Neuronal stem cell (in vitro differentiated cells): ENCODE measurements around the gene HIGD1C.
"Not testable (repeated sequence)": the region's sequence is repeated elsewhere in the genome, so short reads cannot be mapped to it uniquely, and the experiment has no call there.

ENCODE experiments used
- DNase-seq: peaks from one replicate; pipeline ENCODE4 v3.0.0-alpha.2; 2013; ENCODE audit warnings: low spot score
- H2AFZ ChIP-seq: one replicate; pipeline ENCODE4 v1.6.1; 2013; ENCODE audit warnings: mild to moderate bottlenecking, low read length, inconsistent platforms
- H2AK5ac ChIP-seq: 2 replicates; pipeline ENCODE4 v1.6.1; 2013; ENCODE audit warnings: low read depth, mild to moderate bottlenecking, inconsistent platforms, low read length, moderate library complexity, mixed read lengths
- H2BK120ac ChIP-seq: 2 replicates; pipeline ENCODE4 v1.6.1; 2013; ENCODE audit warnings: low read depth, mild to moderate bottlenecking, inconsistent platforms, low read length, moderate library complexity, mixed read lengths
- H2BK12ac ChIP-seq: one replicate; pipeline ENCODE4 v1.6.1; 2013; ENCODE audit warnings: low read length, inconsistent platforms
- H2BK15ac ChIP-seq: 2 replicates; pipeline ENCODE4 v1.6.1; 2013; ENCODE audit warnings: mild to moderate bottlenecking, low read length, inconsistent platforms, mixed read lengths
- H2BK5ac ChIP-seq: one replicate; pipeline ENCODE4 v1.6.1; 2013; ENCODE audit warnings: inconsistent platforms, mild to moderate bottlenecking, low read length, moderate library complexity
- H3K14ac ChIP-seq: one replicate; pipeline ENCODE4 v1.6.1; 2013; ENCODE audit warnings: low read length, inconsistent platforms
- H3K18ac ChIP-seq: 2 replicates; pipeline ENCODE4 v1.6.1; 2013; ENCODE audit warnings: low read length, inconsistent platforms
- H3K23ac ChIP-seq: 2 replicates; pipeline ENCODE4 v1.6.1; 2013; ENCODE audit warnings: low read depth, mild to moderate bottlenecking, mixed read lengths, low read length, inconsistent platforms; ENCODE audit not compliant: poor library complexity
- H3K27ac ChIP-seq: replicated peaks from 3 replicates; pipeline ENCODE4 v1.5.1; 2013; ENCODE audit warnings: low read length, inconsistent platforms
- H3K27me3 ChIP-seq, 3 experiments: 2 replicates each; pipeline ENCODE4 v1.6.1; 2013; ENCODE audit warnings: low read length in 3 of 3, mild to moderate bottlenecking in 2 of 3, inconsistent platforms in 1 of 3, low read depth in 1 of 3, mixed read lengths in 1 of 3, moderate library complexity in 1 of 3; ENCODE audit not compliant: control insufficient read depth in 3 of 3, insufficient read depth in 3 of 3
- H3K36me3 ChIP-seq, 2 donors: replicated peaks in 1 of 2; 2 replicates each; pipeline ENCODE4 v1.6.1; 2013; ENCODE audit warnings: low read length in 2 of 2; ENCODE audit not compliant: control insufficient read depth in 2 of 2, insufficient read depth in 2 of 2
- H3K4ac ChIP-seq: 2 replicates; pipeline ENCODE4 v1.6.1; 2013; ENCODE audit warnings: inconsistent platforms, mild to moderate bottlenecking, low read length, moderate library complexity
- H3K4me1 ChIP-seq, 2 donors: 1 replicate in 1 of 2; 2 replicates in 1 of 2; pipeline ENCODE4 v1.6.1; 2013; ENCODE audit warnings: low read length in 2 of 2, low read depth in 1 of 2; ENCODE audit not compliant: control insufficient read depth in 2 of 2, insufficient read depth in 1 of 2
- H3K4me2 ChIP-seq: one replicate; pipeline ENCODE4 v1.6.1; 2013; ENCODE audit warnings: mild to moderate bottlenecking, low read length, inconsistent platforms; ENCODE audit not compliant: insufficient read depth, poor library complexity, severe bottlenecking
- H3K4me3 ChIP-seq, 2 donors: 2 replicates each; pipeline ENCODE4 v1.5.1; 2013; ENCODE audit warnings: low read length in 2 of 2, mild to moderate bottlenecking in 2 of 2, inconsistent platforms in 1 of 2, moderate library complexity in 1 of 2
- H3K79me1 ChIP-seq: one replicate; pipeline ENCODE4 v1.6.1; 2013; ENCODE audit warnings: low read depth, mild to moderate bottlenecking, inconsistent platforms, low read length, moderate library complexity
- H3K9ac ChIP-seq: one replicate; pipeline ENCODE4 v1.6.1; 2013; ENCODE audit warnings: mild to moderate bottlenecking, low read depth, low read length, inconsistent platforms; ENCODE audit not compliant: poor library complexity
- H3K9me3 ChIP-seq, 2 donors: replicated peaks in 1 of 2; 2 replicates each; pipeline versions ENCODE3 to v1.6.1; 2013; ENCODE audit warnings: low read length in 2 of 2, mild to moderate bottlenecking in 2 of 2, inconsistent platforms in 1 of 2, low read depth in 1 of 2, mixed read lengths in 1 of 2, moderate library complexity in 1 of 2; ENCODE audit not compliant: control insufficient read depth in 2 of 2, insufficient read depth in 1 of 2
- H4K8ac ChIP-seq: one replicate; pipeline ENCODE4 v1.6.1; 2013; ENCODE audit warnings: low read depth, mild to moderate bottlenecking, inconsistent platforms, low read length, moderate library complexity
- H4K91ac ChIP-seq: one replicate; pipeline ENCODE4 v1.6.1; 2013; ENCODE audit warnings: low read length, low read depth, mild to moderate bottlenecking, inconsistent platforms; ENCODE audit not compliant: poor library complexity
- WGBS, 2 donors: extraction: QIAGEN DNeasy Blood & Tissue Kit; methylation state at CpG; one replicate each; pipeline ENCODE4 v1.1.7; 2013; ENCODE audit warnings: missing lambda C conversion rate in 2 of 2, mixed read lengths in 1 of 2; ENCODE audit not compliant: insufficient read length in 2 of 2, insufficient replicate concordance in 1 of 2; ENCODE audit errors: extremely low coverage in 2 of 2; 5-methylcytosine and 5-hydroxymethylcytosine counted together

Gene HIGD1C

DNA sequence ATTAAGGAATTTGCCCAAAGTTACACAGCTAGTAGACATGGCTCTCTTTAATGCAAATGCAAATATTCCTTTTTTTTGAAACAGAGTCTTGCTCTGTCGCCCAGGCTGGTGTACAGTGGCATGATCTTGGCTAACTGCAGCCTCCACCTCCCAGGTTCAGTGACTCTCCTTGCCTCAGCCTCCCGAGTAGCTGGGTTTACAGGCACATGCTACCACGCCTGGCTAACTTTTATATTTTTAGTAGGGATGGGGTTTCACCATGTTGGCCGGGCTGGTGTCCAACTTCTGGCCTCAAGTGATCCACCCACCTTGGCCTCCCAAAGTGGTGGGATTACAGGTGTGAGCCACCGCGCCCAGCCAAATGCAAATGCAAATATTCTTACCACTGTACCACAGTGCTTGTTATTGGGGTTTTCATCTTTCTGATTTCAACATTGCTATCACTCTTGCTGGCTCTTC is 24.5 kb upstream of the HIGD1C start:
- H3K36me3 ChIP-seq: no peaks in the 10 kb centered on the region
- H3K27ac ChIP-seq: no peak overlapping the region
- H3K4me1 ChIP-seq: peaks cover 6 to 27% of the 10 kb centered on the region in 2 donors
- no peak overlapping the region for H2BK15ac ChIP-seq
- no peak overlapping the region for H3K18ac ChIP-seq
- H3K14ac ChIP-seq: no peak overlapping the region
- no peak overlapping the region for H4K8ac ChIP-seq
- H3K79me1 ChIP-seq: no peaks in the 10 kb centered on the region
- no peak overlapping the region for H3K4me3 ChIP-seq
- no peak for DNase-seq
- H2BK120ac ChIP-seq: no peak overlapping the region
- no peaks in the 10 kb centered on the region for H3K27me3 ChIP-seq
- no peak overlapping the region for H2AK5ac ChIP-seq
- no peak overlapping the region for H3K23ac ChIP-seq
- no peak overlapping the region for H2BK12ac ChIP-seq
- H3K9ac ChIP-seq: no peak overlapping the region
- H2BK5ac ChIP-seq: no peak overlapping the region
- H3K9me3 ChIP-seq: no peaks in the 10 kb centered on the region
- no peak overlapping the region for H4K91ac ChIP-seq
- no peak overlapping the region for H2AFZ ChIP-seq
- no peak overlapping the region for H3K4ac ChIP-seq
- no peak overlapping the region for H3K4me2 ChIP-seq
- no CpG with 5 or more reads among the region's 6 CpGs for WGBS, 2 donors

DNA sequence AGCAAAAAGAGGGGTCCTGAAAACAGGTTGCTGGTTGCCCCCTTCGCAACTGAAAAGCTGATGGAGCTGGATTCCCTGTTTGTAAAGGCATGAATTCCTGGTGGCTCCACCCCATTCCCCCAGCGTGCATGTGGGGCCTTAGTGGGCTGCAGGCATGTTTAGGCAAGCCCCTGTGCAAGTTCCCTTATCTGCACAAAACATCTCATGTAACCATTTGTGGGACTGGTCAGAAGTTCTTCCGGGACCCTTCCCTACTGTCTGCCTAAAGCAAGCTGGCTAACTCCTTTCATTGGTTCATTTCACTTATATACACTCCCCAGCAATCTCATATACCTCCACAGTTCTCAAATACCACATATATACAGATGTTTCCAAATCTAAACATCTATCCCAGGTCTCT is 24.0 kb upstream of the HIGD1C start:
- H2BK12ac ChIP-seq: no peak overlapping the region
- H3K4me3 ChIP-seq: no peak overlapping the region
- peak overlapping the region; percentile 27 for H2AFZ ChIP-seq
- H3K14ac ChIP-seq: no peak overlapping the region
- no peaks in the 10 kb centered on the region for H3K79me1 ChIP-seq
- no peaks in the 10 kb centered on the region for H3K9me3 ChIP-seq
- no peak overlapping the region for H2BK15ac ChIP-seq
- H3K27me3 ChIP-seq: no peaks in the 10 kb centered on the region
- no peak overlapping the region for H3K18ac ChIP-seq
- H4K91ac ChIP-seq: no peak overlapping the region
- no peak overlapping the region for H2BK120ac ChIP-seq
- H3K36me3 ChIP-seq: no peaks in the 10 kb centered on the region
- no peak overlapping the region for H3K27ac ChIP-seq
- H3K4me1 ChIP-seq: peaks cover 5 to 23% of the 10 kb centered on the region in 2 donors
- H2BK5ac ChIP-seq: no peak overlapping the region
- no peak overlapping the region for H2AK5ac ChIP-seq
- H3K9ac ChIP-seq: no peak overlapping the region
- DNase-seq: no peak
- no peak overlapping the region for H3K4me2 ChIP-seq
- WGBS, 2 donors: no CpG with 5 or more reads among the region's 3 CpGs
- no peak overlapping the region for H4K8ac ChIP-seq
- H3K4ac ChIP-seq: no peak overlapping the region
- no peak overlapping the region for H3K23ac ChIP-seq

DNA sequence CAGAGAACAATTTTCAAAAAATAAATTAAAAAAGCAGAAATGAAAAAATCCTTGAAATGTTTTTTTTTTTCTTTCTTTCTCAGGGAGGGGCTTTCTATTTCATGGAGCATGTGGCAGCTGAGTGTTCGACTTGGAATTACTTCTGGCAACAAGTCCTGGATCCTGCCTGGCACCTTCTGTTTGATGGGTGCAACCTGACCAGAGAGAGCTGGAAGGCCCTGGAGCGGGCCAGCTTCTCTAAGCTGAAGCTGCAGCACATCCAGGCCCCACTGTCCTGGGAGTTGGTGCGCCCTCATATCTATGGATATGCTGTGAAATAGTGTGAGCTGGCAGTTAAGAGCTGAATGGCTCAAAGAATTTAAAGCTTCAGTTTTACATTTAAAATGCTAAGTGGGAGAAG is 22.5 kb upstream of the HIGD1C start:
- no peak overlapping the region for H2AK5ac ChIP-seq
- H2BK12ac ChIP-seq: no peak overlapping the region
- H3K27me3 ChIP-seq: no peaks in the 10 kb centered on the region
- H3K9ac ChIP-seq: no peak overlapping the region
- H2BK120ac ChIP-seq: no peak overlapping the region
- H3K23ac ChIP-seq: no peak overlapping the region
- no peak overlapping the region for H3K4me2 ChIP-seq
- no peak for DNase-seq
- H3K4me3 ChIP-seq: no peak overlapping the region
- WGBS, 2 donors: no CpG with 5 or more reads among the region's 3 CpGs
- no peak overlapping the region for H3K27ac ChIP-seq
- no peak overlapping the region for H4K8ac ChIP-seq
- H2BK5ac ChIP-seq: no peak overlapping the region
- no peaks in the 10 kb centered on the region for H3K36me3 ChIP-seq
- H3K4me1 ChIP-seq: peaks cover 3 to 17% of the 10 kb centered on the region in 2 donors
- H2BK15ac ChIP-seq: no peak overlapping the region
- H4K91ac ChIP-seq: no peak overlapping the region
- H3K4ac ChIP-seq: no peak overlapping the region
- H3K14ac ChIP-seq: no peak overlapping the region
- H3K9me3 ChIP-seq: no peaks in the 10 kb centered on the region
- H3K18ac ChIP-seq: no peak overlapping the region
- H3K79me1 ChIP-seq: no peaks in the 10 kb centered on the region
- H2AFZ ChIP-seq: no peak overlapping the region

DNA sequence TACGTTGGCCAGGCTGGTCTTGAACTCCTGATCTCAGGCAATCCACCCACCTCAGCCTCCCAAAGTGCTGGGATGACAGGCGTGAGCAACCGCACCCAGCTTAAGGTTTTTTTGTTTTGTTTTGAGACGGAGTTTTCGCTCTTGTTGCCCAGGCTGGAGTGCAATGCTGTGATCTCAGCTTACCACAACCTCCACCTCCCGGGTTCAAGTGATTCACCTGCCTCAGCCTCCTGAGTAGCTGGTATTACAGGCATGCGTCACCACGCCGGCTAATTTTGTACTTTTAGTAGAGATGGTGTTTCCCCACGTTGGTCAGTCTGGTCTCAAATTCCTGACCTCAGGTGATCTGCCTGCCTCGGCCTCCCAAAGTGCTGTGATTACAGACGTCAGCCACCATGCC is 21.9 kb upstream of the HIGD1C start:
- not testable (repeated sequence) for DNase-seq, H3K9me3 ChIP-seq, H4K8ac ChIP-seq, H3K4ac ChIP-seq, H3K14ac ChIP-seq, H2AK5ac ChIP-seq, H3K4me3 ChIP-seq, H3K18ac ChIP-seq, H3K23ac ChIP-seq, H3K36me3 ChIP-seq, H3K27me3 ChIP-seq, H2BK120ac ChIP-seq, H2BK15ac ChIP-seq, H3K79me1 ChIP-seq, H3K9ac ChIP-seq, H3K4me2 ChIP-seq, H2BK5ac ChIP-seq, H2BK12ac ChIP-seq, H3K27ac ChIP-seq, H4K91ac ChIP-seq, H2AFZ ChIP-seq
- peaks cover 5 to 15% of the 10 kb centered on the region in 2 donors for H3K4me1 ChIP-seq
- WGBS, 2 donors: no CpG with 5 or more reads among the region's 12 CpGs
